GM21576 (cell line): Measurements from ENCODE around the gene CYSTM1.

ENCODE experiments used
- ATAC-seq: cut with Tn5 transposase; IDR thresholded peaks from one replicate; pipeline ENCODE4 v1.9.1; 2021; ENCODE audit warnings: mild to moderate bottlenecking, moderate library complexity; ENCODE audit not compliant: unreplicated experiment

CYSTM1 gene, protein sequence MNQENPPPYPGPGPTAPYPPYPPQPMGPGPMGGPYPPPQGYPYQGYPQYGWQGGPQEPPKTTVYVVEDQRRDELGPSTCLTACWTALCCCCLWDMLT

DNA sequence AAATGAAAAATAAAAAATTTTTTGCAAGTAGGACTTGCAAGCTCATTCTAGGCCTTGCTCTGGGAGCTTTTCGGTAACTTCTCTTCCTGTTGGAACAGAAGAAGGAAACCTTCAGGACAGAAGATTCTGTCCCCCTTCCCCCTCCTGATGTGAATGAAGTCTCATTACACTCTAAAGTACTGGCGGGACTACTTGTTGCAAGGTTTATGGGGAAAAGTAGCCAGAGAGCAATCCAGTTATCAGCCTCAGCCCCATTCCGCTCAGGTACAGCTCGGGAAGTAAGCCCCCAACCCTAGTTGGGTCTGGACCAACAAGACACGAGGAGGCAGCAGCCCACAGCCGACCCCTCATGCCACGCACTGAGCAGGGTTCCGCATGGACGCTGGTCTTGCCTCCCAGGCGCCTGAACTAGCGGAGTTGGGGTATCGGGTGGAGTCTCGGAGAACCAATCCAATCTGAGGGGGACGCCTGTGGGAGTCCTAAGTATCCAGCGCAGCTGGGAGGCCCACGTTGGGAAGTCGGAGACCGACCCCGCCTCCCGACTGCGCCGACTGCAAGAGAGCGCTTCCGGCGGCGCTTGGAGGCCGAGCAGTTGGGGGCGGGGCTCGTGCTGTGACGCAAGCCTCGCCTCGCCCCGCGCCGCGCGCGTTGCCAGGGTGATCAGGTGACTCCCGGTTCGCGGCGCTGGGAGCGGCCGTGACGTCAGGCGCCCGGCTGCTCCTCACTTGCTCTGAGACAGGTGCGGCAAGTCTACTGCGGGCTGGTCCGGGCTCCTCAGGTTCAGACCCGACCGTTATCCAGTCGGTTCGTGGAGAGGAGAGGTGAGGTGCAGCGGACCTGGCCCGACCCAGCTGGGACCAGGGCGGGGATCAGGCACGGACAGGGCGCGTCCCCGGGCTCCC, at the start of gene CYSTM1:
TSS of gene CYSTM1 (plus strand) at position 724 of the 902 bp plus-strand sequence. CDS start 19,278 bp downstream, outside the sequence.
- peak; percentile 94 for ATAC-seq

GRCh38 chr5:140125637-140126036, 49.4 kb upstream of the CYSTM1 start, which contains the start of gene IGIP:
Gene IGIP (plus strand): TSS chr5:140125937. CDS start chr5:140128477, 2,540 bp downstream.
- no peak for ATAC-seq

GRCh38 chr5:140126315-140127012, 48.5 kb upstream of the CYSTM1 start:
- no peak for ATAC-seq

DNA sequence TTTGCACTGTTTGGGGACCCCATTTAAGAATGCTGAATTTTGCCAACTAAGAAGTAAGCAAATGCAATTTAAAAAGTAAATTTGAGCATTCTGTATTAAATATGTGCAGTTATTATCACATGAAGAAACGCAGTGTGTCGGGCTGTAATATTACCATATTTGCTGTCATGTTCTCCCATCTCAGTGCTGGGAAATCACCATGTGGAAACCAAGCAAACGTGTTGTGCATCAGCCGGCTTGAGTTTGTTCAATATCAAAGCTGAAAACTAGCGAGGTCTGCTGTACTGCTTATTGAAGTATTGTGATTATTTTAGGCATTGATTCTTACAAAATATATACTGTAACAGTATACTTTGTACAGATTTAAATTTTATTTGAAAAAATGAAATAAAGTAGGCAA, 46.6 kb upstream of the CYSTM1 start:
- ATAC-seq, result no peak

DNA sequence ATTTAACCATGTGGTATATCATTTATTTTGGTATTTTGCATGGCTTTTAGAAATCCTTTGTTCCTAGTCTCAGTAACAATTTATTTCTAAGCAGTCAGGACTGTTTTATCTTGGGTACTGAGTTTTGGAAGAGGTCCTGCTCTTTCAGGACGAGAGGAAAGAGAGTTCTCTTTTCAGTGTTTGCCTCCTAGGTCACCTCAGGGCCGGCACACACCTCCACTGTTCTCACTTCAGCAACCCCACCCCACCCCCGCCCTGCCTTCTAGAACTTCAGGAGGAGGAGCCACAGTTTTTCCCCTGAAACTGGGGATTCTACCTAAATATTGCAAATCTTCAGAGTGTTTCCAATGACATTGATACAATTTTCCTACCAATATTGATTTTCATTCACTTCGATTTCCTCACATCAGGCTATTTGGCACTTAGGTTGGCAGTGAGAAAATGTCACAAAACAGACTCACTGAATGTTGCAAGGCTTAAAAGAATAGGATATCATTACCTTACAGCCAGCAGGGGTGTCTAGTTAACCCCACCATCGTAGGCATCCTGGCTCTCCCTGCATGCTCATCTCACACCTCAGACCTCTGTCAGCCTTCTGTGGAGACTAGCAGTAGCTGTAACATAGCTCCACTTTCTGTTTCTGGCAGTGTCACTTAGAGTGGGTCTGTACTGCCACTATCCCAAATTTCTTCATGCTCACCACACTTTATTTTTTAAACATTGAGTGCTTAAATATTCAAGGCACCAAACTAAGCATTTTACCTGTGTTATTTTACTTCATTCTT, 43.8 kb upstream of the CYSTM1 start:
- no peak for ATAC-seq

GRCh38 chr5:140131967-140132409, 43.0 kb upstream of the CYSTM1 start:
- ATAC-seq, result no peak

DNA sequence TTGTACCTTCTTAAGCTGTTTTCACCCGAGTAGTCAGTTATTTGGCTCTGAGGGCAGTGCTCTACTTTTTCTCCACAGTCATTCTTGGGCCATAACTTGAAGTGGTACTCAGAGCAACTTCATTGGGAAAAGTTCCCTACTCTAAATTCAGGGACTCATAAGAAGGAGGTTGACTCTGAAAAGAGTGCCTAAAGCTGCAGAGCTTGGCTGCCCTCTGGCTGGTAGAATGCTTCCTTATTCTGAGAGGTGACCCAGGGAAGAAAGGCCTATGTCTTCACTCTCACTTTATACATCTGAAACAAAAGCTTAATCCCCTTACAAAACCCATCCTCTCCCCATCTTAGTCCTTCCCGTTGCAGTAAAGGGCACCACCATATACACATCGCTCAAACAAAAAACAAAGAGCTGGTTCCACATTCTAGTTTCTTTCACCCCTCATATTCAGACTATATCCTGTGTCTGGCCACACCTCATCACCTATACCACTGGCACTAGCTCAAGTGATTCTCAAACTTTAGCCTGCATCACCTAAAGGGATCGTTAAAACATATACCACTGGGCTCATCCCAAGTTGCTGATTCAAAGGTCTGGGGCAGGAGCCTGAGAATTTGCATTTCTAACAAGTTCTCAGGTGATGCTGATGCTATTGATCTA, 41.3 kb upstream of the CYSTM1 start:
- ATAC-seq, result no peak

DNA sequence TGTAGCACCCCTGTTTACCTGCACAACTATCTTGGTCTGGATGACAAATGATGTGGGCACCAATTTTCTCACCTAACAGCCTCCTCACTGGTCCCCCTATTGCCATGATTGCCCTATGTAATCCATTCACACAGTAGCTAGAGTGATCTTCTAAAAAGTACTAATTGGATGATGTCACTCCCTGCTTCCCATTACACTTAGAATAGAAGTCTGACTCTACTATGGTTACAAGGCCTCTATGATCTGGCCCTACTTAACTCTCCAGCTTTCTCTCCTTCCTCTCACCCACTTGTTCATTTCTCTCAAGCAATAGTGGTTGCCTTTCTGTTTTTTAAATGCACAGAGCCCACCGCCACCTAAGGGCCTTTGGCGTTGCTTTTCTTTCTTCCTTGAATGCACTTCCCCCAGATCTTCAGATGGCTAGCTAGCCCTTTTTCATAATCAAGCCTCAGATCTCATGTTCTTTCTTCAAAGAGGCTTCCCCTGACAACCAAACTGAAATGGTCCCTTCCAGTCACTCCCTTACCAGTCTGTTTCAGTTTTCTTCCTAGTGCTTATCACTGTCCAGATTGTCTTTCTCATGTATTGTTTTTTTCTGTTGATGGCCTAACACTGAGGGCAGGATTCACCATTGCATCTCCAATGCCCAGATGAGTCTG, 40.6 kb upstream of the CYSTM1 start:
- no peak for ATAC-seq

DNA sequence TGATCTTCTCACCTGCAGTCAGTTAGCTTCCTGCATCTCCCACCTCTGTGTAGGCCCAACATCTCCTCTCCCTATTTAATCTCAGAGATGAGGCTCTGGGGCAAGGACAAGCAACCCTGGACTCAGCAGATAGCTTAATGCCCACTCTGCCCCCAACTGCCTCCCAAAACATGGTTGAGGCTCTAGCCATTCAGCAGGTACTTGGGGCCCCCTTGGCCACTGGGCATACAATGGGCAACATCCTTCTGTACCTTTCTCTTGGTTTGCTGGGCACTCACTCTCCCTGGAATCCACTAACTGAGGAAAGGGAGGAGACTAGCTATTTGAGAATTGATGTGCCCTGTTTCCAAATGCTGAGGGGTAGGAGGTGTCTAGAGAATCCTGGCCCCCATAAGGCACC, 39.9 kb upstream of the CYSTM1 start:
- ATAC-seq, result no peak

GRCh38 chr5:140136624-140137023, 38.4 kb upstream of the CYSTM1 start:
- no peak for ATAC-seq

GRCh38 chr5:140140435-140140834, 34.6 kb upstream of the CYSTM1 start:
- no peak for ATAC-seq

GRCh38 chr5:140141241-140141640, 33.7 kb upstream of the CYSTM1 start:
- no peak for ATAC-seq

DNA sequence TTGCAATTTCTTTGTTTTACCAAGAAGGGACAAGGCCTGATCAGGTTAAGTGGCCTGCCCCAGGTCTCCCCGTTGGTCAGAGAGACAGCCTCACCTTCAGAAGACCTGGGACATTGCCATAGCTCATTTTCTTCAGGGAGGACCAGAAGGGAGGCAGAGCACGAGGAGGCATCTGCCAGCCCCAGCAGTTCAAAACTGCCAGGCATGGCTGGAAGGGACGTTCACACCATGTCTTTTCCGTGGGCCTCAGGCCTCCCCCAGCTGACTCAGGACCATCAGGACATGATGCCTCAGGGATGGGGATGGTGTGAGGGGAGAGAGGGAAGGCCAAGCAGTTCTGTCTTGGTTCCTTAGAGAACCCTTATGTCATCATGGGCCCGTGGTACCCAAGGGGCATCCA, 32.7 kb upstream of the CYSTM1 start:
- no peak for ATAC-seq

DNA sequence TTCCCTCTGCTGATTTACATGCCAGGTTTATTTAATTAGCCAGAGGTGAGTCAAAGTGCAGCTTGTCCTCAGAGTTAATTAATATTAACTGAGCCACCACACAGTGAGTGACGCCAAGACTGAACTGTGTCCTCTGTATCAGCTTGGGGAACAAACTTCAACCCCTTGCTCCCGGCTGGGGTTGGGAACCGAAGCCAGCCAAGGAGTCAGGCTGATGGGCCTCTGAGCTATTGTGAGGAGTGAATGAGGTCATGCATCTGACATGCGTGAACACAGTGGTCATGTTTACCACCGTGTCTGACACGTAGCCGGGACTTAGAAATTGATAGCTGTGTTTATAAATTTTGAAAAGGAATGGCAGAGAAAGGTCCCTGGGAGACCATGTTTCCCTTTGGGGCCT, 32.1 kb upstream of the CYSTM1 start:
- ATAC-seq, result no peak

- no peak for ATAC-seq
These were observed 31.3 kb upstream of the CYSTM1 start for GRCh38 chr5:140143521-140144258.

DNA sequence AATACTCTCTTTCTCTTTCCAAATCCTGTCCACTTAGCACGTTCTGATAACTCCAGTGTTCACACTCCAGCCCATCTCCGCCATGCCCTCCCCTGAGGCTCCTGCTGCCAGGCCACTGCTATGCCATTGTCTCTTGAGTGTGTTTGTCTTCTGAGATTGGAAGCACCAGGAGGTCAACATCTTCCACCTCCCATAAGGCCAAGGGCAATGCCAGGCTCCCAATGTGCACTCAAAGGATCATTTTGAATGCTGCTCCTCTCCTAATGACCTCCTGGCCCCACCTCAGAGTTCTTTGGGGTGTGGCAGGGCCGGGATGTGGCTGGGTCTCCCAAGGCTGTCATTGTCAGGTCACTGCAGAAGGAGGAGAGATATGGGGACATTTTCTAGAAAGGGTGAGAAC, 29.7 kb upstream of the CYSTM1 start:
- ATAC-seq, result no peak

DNA sequence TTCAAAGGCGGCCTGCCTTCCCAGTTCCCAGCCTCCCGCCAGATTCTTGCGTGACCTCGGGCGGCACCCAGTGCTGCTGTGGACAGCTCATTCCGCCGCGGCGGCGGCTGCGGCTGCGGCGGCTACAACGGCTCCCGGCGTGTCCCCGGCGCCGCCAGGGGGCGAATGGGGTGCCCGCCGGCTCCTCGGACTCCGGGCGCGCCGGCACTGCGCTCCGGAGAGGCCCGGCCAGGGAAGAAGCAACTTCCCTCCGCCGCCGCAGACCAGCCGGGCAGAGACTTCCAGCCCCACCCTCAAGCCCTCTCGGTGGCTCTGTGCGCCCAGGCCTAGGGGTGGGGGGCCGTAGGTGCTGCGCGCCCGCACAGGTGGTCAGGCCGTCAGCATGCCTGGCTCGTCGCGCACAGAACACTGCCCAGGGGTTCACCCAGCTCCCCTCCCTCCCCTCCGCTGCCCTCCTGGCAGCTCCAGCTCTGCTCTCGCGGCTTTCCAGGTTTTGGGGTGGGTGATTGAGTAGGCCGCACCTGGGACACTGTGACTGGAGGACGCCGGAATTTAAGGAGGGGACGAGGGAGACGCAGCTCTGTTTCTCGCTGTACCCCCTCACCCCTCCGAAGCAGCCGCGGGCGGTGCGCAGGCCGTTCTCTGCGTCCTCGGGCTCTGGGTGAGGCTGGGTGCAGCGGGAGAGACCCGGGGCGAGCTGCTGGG, 29.0 kb upstream of the CYSTM1 start:
- peak; percentile 42 for ATAC-seq

- no peak for ATAC-seq
These were observed 28.5 kb upstream of the CYSTM1 start for GRCh38 chr5:140146523-140146842.

DNA sequence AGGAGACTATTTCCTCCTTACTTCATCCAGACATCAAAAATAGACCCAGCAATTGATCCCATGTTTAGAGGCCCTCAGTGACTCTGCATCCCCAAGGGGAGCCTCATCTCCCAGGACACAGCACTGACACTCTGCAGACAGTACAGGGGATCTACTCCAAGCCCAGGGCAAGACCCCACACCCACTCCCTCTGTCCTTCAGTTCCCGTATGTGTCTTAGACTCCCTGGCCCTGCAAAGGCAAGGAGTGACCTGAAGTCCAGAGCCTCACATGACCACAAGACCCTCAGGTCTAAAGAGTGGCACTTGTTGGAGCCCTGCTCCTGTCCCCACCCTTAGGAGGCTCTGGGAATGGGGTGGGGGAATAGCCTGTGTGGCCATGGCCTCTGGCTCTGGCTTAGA, 27.5 kb upstream of the CYSTM1 start:
- ATAC-seq, result no peak
